Measurements from ENCODE around the gene NOX1. TPM values are rescaled to one million over a fixed set of nuclear protein-coding genes. Genes with fewer than 3 reads are reported as not detected.
"Not testable (repeated sequence)": the region's sequence is repeated elsewhere in the genome, so short reads cannot be mapped to it uniquely, and the experiment has no call there.

The NOX1 gene
- total RNA-seq, 1 experiment from 2014 or later = 13.2 TPM

GRCh38 chrX:100797359-100797758 is 76.8 kb downstream of the NOX1 start:
- no peaks in the 10 kb centered on the region for H3K9me3 ChIP-seq
- Mint-ChIP-seq H3K4me1 (ENCODE audit: low read depth, unreplicated experiment) (no peaks in the 10 kb centered on the region), H3K4me3 (ENCODE audit: unreplicated experiment) (no peak overlapping the region), H3K27ac (ENCODE audit: unreplicated experiment) (no peak overlapping the region), H3K36me3 (ENCODE audit: insufficient read depth, unreplicated experiment) (no peaks in the 10 kb centered on the region), H3K9me3 (ENCODE audit: unreplicated experiment) (no peaks in the 10 kb centered on the region), H3K27me3 (ENCODE audit: insufficient read depth, unreplicated experiment) (peaks cover 5% of the 10 kb centered on the region)
- DNase-seq = no peak
- intact Hi-C loops (cut with micrococcal nuclease; ENCODE audit: unreplicated experiment) = no loop called here
- no peaks in the 10 kb centered on the region for H3K4me1 ChIP-seq
- BruUV-seq (replicated peaks) = no TSS peak
- H3K36me3 ChIP-seq (ENCODE audit: control insufficient read depth, insufficient read depth, low read length) = no peaks in the 10 kb centered on the region
- no peaks in the 10 kb centered on the region for H3K27me3 ChIP-seq (replicated peaks; ENCODE audit: control insufficient read depth, insufficient read depth, low read length)
- ChIA-PET CTCF (no interaction called here), POLR2A (no interaction called here)
- no peak for TF ChIP-seq CTCF (IDR thresholded peaks at IDR 0.05; ENCODE audit: insufficient read depth in 1 of 2, low read depth in 1 of 2, low read length in 1 of 2, severe bottlenecking in 1 of 2, unreplicated experiment in 1 of 2)
- H3K4me3 ChIP-seq (ENCODE audit: low read depth, low read length) = no peak overlapping the region

- intact Hi-C loops (cut with micrococcal nuclease; ENCODE audit: unreplicated experiment); POLR2A ChIA-PET; H3K4me3 ChIP-seq (ENCODE audit: low read depth, low read length); H3K36me3 ChIP-seq (ENCODE audit: control insufficient read depth, insufficient read depth, low read length); DNase-seq; H3K27ac Mint-ChIP-seq (ENCODE audit: unreplicated experiment); H3K9me3 ChIP-seq; H3K4me1 ChIP-seq; CTCF ChIA-PET; H3K27me3 ChIP-seq (replicated peaks; ENCODE audit: control insufficient read depth, insufficient read depth, low read length); H3K36me3 Mint-ChIP-seq (ENCODE audit: insufficient read depth, unreplicated experiment); H3K4me1 Mint-ChIP-seq (ENCODE audit: low read depth, unreplicated experiment); H3K9me3 Mint-ChIP-seq (ENCODE audit: unreplicated experiment); H3K27me3 Mint-ChIP-seq (ENCODE audit: insufficient read depth, unreplicated experiment); H3K4me3 Mint-ChIP-seq (ENCODE audit: unreplicated experiment); BruUV-seq (replicated peaks): not testable (repeated sequence)
These were observed 77.8 kb downstream of the NOX1 start for GRCh38 chrX:100796371-100796770.

Other genes with a start within 250 kb of the NOX1 start
- 135 and 137 TPM in 2 replicates for gene TSPAN6, start 237.6 kb downstream of the NOX1 start, total RNA-seq (2022)
- gene SRPX2, start 230.2 kb downstream of the NOX1 start, total RNA-seq (2022) = 3.6 and 5.3 TPM in 2 replicates
- 4.1 and 6.1 TPM in 2 replicates for gene SYTL4, start 142.2 kb downstream of the NOX1 start, total RNA-seq (2022)
- gene CSTF2, start 54.0 kb downstream of the NOX1 start, total RNA-seq (2022) = 41.5 and 44.9 TPM in 2 replicates
- gene XKRX, start 54.6 kb upstream of the NOX1 start, total RNA-seq (2022) = 28.7 and 29.7 TPM in 2 replicates
- not detected in 2 replicates for gene ARL13A, start 95.3 kb upstream of the NOX1 start, total RNA-seq (2022)
- gene TRMT2B, start 177.8 kb upstream of the NOX1 start, total RNA-seq (2022) = 23.6 and 28.1 TPM in 2 replicates
- not detected in 2 replicates for gene TMEM35A, start 204.5 kb upstream of the NOX1 start, total RNA-seq (2022)
- gene CENPI, start 223.8 kb upstream of the NOX1 start, total RNA-seq (2022) = 19.8 and 21.1 TPM in 2 replicates

Data from Caco-2 (cell line).